Measurements from ENCODE around the gene ADGRF1.
"Not testable (repeated sequence)": the region's sequence is repeated elsewhere in the genome, so short reads cannot be mapped to it uniquely, and the experiment has no call there.

Gene ADGRF1

GRCh38 chr6:47061309-47062300, 19.5 kb upstream of the ADGRF1 start:
- DNase-seq = no peak

- no peak for DNase-seq
Measured at GRCh38 chr6:47059216-47059885, 17.2 kb upstream of the ADGRF1 start.

- DNase-seq = no peak
Measured at GRCh38 chr6:47057830-47058540, 15.9 kb upstream of the ADGRF1 start.

GRCh38 chr6:47056832-47057231, 14.7 kb upstream of the ADGRF1 start:
- DNase-seq = no peak

GRCh38 chr6:47054302-47054701, 12.2 kb upstream of the ADGRF1 start:
- DNase-seq = not testable (repeated sequence)

- no peak for DNase-seq
Measured at GRCh38 chr6:47048638-47049037, 6.5 kb upstream of the ADGRF1 start.

GRCh38 chr6:47047479-47048407, 5.6 kb upstream of the ADGRF1 start:
- DNase-seq = no peak

- no peak for DNase-seq
Measured at GRCh38 chr6:47047097-47047478, 5.0 kb upstream of the ADGRF1 start.

GRCh38 chr6:47044397-47044796, 2.3 kb upstream of the ADGRF1 start:
- DNase-seq = no peak

GRCh38 chr6:47043286-47043685, 1.2 kb upstream of the ADGRF1 start:
- no peak for DNase-seq

GRCh38 chr6:47041741-47042140, 391 bp downstream of the ADGRF1 start:
- no peak for DNase-seq

GRCh38 chr6:47034926-47035325, 7.2 kb downstream of the ADGRF1 start:
- no peak for DNase-seq

GRCh38 chr6:47034421-47034820, 7.7 kb downstream of the ADGRF1 start:
- no peak for DNase-seq

GRCh38 chr6:47032974-47033765, 9.0 kb downstream of the ADGRF1 start:
- no peak for DNase-seq

GRCh38 chr6:47031656-47032055, 10.5 kb downstream of the ADGRF1 start:
- no peak for DNase-seq

- no peak for DNase-seq
Measured at GRCh38 chr6:47029865-47030561, 12.1 kb downstream of the ADGRF1 start.

GRCh38 chr6:47028835-47029360, 13.2 kb downstream of the ADGRF1 start:
- DNase-seq = no peak

- no peak for DNase-seq
Measured at GRCh38 chr6:47027315-47027714, 14.8 kb downstream of the ADGRF1 start.

- no peak for DNase-seq
Measured at GRCh38 chr6:47026679-47027078, 15.5 kb downstream of the ADGRF1 start.

- DNase-seq = no peak
Measured at GRCh38 chr6:47023573-47023972, 18.6 kb downstream of the ADGRF1 start.

- DNase-seq = no peak
Measured at GRCh38 chr6:47022191-47022590, 19.9 kb downstream of the ADGRF1 start.
